ENCODE data around the gene DEXI. TPM values are rescaled to one million over a fixed set of nuclear protein-coding genes. Genes with fewer than 3 reads are reported as not detected.

DEXI gene
- total and polyA plus RNA-seq, 9 donors, result 26.5 to 73.4 (median 45.7) TPM

- no peaks in the 10 kb centered on the region for H3K4me1 ChIP-seq (ENCODE audit: insufficient read depth)
- H3K4me3 ChIP-seq, result no peak overlapping the region
- no peak overlapping the region for H3K27ac ChIP-seq
- intact Hi-C loops (cut with DNase I), result no loop called here
- no peaks in the 10 kb centered on the region for H3K27me3 ChIP-seq
- TF ChIP-seq EP300 (IDR thresholded peaks at IDR 0.05) (no peak), CTCF (IDR thresholded peaks at IDR 0.05) (no peak), POLR2A (IDR thresholded peaks at IDR 0.05) (no peak)
- no peaks in the 10 kb centered on the region for H3K9me3 ChIP-seq
- 75 to 82% (median 76%) methylated on average over 5 of the region's 5 CpGs for WGBS, 3 donors
- DNase-seq, result no peak
- no peaks in the 10 kb centered on the region for H3K36me3 ChIP-seq
These were observed 49.4 kb downstream of the DEXI start for GRCh38 chr16:10892782-10893318.

- no peaks in the 10 kb centered on the region for H3K4me1 ChIP-seq (ENCODE audit: insufficient read depth)
- 80 to 88% (median 82%) methylated on average over 4 of the region's 4 CpGs for WGBS, 3 donors
- no peak for TF ChIP-seq EP300 (IDR thresholded peaks at IDR 0.05)
- no peak for TF ChIP-seq POLR2A (IDR thresholded peaks at IDR 0.05)
- TF ChIP-seq CTCF (IDR thresholded peaks at IDR 0.05), result no peak
- no peaks in the 10 kb centered on the region for H3K27me3 ChIP-seq
- no peak overlapping the region for H3K4me3 ChIP-seq
- H3K27ac ChIP-seq, result no peak overlapping the region
- intact Hi-C loops (cut with DNase I), result no loop called here
- no peaks in the 10 kb centered on the region for H3K36me3 ChIP-seq
- no peaks in the 10 kb centered on the region for H3K9me3 ChIP-seq
- DNase-seq, result no peak
These were observed 52.4 kb downstream of the DEXI start for GRCh38 chr16:10889855-10890254.

GRCh38 chr16:10888320-10888937 lies 53.8 kb downstream of the DEXI start:
- Histone ChIP-seq H3K27me3 (no peaks in the 10 kb centered on the region), H3K27ac (no peak overlapping the region), H3K9me3 (no peaks in the 10 kb centered on the region), H3K36me3 (no peaks in the 10 kb centered on the region), H3K4me3 (no peak overlapping the region), H3K4me1 (ENCODE audit: insufficient read depth) (no peaks in the 10 kb centered on the region)
- no peak for DNase-seq
- TF ChIP-seq POLR2A (IDR thresholded peaks at IDR 0.05), result no peak
- no peak for TF ChIP-seq EP300 (IDR thresholded peaks at IDR 0.05)
- TF ChIP-seq CTCF (IDR thresholded peaks at IDR 0.05), result no peak
- 64 to 68% (median 66%) methylated on average over 10 of the region's 10 CpGs for WGBS, 3 donors
- intact Hi-C loops (cut with DNase I), result no loop called here

GRCh38 chr16:10885246-10885645 lies 57.0 kb downstream of the DEXI start:
- WGBS, 3 donors, result 64 to 71% (median 67%) methylated on average over 6 of the region's 6 CpGs
- no peak for DNase-seq
- H3K4me3 ChIP-seq, result no peak overlapping the region

More at GRCh38 chr16:10885246-10885645, 57.0 kb downstream of the DEXI start:
- Histone ChIP-seq H3K9me3 (no peaks in the 10 kb centered on the region), H3K36me3 (no peaks in the 10 kb centered on the region), H3K4me1 (ENCODE audit: insufficient read depth) (no peaks in the 10 kb centered on the region), H3K27ac (no peak overlapping the region), H3K27me3 (no peaks in the 10 kb centered on the region)
- TF ChIP-seq CTCF (IDR thresholded peaks at IDR 0.05) (no peak), POLR2A (IDR thresholded peaks at IDR 0.05) (no peak), EP300 (IDR thresholded peaks at IDR 0.05) (no peak)
- intact Hi-C loops (cut with DNase I), result no loop called here
